Measurements from ENCODE around the gene NDUFA12.

NDUFA12 gene

DNA sequence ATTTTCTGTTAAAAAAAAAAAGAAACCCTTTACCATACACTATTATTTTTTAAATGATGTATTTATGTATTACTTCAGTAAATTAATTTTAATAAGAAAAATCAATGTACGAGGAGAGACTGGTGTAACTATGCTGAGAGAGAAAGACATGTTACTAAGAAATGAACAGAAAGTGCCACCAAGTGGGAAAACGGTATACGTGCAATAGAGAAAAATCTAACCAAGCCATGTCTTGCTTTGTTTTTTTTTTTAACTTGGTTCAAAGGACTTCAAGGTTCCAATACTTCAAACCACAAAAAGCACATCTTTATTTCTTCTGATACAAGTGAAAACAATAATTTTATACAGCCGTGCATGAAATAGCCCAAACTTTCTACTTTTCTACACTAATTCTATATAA lies 22.9 kb downstream of the NDUFA12 start:
- peak; percentile 32 for DNase-seq (ENCODE audit: low read depth)

DNA sequence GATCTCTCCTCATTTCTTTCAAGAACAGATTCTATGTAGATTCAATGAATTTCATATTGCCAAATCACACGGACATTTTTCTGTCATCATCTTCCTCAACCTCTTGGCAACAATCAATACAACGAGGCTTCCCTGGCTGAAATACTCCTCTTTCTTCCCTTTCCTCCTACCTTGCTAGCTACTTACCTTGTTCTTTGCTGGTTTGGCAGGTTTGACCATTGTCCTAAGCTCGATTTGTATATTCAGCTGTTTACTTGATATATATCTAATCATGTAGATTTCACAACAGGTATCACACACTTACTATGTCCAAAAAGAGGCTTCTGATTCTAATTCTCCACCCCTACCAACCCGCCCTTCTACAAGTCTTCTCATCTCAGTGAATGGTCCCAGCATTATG lies 23.6 kb downstream of the NDUFA12 start:
- DNase-seq (ENCODE audit: low read depth): no peak

DNA sequence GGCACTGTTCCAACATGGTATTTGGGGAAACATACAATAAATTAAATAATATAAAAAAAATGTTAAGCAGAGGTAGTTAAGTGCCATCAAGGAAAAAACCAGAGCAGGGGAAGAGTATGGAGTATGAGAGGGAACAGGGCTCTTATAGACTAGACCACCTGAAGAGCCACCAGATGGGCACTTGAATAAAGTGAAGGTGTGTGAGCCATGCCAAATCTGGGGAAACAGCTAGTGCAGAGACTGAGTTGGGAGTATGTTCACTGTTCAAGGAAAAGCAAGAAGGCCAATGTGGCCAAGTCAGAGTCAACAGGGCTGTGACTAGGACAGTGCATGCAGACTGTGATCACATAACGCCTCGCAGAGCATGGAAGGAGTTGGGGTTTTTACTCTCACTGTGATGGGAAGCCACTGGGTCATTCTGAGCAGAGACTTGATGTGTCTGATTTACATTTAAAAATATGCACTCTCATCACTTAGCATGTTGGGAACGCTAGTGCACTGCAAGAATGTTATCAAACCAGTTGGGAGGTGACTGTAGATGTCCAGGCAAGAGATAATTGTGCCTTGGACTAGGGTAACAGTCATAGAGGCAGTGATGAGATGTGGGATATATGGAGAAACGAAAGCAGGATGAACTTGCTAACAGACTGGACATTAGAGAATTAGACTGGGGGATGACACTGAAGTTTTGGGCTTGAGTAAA lies 25.6 kb downstream of the NDUFA12 start:
- no peak for DNase-seq (ENCODE audit: low read depth)

DNA sequence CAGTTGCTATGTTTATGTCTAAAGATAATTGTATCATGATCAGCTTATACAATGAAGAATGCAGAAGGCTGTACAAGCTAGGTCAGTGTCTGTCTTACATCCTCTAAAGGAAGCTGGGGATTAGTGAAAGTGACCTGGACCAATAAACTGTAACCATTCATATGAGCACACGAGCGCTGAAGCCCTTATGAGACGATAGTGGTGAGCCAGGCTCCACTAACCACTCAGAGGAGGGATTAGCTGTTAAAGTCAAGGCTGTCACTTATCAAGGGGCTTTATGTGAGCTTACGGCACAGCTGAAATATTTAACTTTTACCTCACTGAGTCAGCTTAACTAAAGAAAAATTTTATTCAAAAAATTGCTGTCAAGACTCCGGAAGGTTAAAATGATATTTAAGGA lies 30.3 kb downstream of the NDUFA12 start:
- DNase-seq (ENCODE audit: low read depth): peak; percentile 25

DNA sequence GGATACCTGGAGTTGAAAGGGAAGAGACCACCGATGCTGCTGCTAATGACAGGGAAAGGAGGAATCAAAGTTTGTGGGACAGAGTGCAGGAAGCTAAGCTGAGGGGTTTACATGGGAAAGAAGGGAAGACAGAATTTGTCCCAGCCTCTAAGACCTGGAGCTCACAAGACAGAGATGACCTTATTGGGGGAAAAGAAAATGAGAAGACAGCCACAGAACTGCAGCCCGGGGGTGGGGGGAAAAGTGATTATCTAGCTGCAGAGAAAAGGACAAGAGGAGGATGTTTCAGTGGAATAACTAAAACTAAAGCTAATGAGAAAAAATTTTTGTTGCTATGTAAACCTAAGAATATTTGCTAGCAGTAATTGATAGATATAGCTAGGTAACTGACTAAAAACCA lies 30.7 kb downstream of the NDUFA12 start:
- no peak for DNase-seq (ENCODE audit: low read depth)

DNA sequence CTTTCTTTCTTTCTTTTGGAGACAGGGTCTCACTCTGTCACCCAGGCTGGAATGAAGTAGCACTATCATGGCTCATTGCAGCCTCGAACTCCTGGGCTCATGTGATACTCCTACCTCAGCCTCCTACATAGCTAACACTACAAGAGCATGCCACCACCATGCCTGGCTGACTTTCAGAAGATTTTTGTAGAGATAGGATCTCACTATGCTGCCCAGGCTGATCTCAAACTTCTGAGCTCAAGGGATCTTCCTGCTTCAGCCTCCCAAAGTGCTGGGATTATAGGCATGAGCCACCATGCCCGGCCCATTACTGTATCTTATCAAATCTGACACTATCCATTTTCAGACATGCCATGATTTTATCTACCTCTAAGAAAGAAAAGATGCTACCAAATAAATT lies 31.6 kb downstream of the NDUFA12 start:
- DNase-seq (ENCODE audit: low read depth): no peak

DNA sequence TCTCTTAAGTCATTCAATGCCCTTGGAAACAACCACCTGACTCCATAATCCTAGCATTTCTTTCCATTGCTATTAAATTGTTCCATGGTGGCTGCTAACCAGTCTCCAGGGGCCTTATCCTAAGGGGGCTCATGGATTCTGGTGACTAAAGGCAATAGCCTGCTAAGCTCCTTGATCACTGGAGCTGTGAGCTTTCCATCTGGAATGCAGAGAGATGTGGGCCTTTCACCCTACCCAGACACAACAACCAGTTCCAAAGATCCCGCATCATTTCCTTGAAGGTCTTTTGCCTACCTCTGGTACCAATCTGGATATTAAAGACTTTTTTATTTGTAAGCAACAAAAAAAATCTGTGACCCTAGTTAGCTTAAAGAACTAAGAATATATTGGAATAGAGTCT lies 32.9 kb downstream of the NDUFA12 start:
- DNase-seq (ENCODE audit: low read depth): no peak

DNA sequence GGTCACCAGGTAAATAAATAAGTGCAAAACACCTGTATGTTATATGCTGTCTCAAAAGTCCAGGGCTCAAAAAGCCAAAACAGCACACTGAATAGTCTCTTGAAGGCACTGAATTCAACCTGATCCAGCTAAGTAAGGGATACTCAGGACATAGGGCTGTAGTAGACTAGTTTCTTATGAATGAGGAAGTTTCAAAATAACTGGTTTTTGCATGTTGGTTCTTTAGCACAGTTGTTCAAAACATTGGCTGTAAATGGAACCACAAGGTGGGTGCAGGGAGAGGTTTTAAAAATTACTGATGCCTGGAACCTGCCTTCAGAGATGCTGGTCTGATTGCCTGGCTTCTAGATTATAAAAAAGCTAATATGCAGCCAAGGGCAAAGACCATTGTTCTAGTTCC lies 34.1 kb downstream of the NDUFA12 start:
- no peak for DNase-seq (ENCODE audit: low read depth)

DNA sequence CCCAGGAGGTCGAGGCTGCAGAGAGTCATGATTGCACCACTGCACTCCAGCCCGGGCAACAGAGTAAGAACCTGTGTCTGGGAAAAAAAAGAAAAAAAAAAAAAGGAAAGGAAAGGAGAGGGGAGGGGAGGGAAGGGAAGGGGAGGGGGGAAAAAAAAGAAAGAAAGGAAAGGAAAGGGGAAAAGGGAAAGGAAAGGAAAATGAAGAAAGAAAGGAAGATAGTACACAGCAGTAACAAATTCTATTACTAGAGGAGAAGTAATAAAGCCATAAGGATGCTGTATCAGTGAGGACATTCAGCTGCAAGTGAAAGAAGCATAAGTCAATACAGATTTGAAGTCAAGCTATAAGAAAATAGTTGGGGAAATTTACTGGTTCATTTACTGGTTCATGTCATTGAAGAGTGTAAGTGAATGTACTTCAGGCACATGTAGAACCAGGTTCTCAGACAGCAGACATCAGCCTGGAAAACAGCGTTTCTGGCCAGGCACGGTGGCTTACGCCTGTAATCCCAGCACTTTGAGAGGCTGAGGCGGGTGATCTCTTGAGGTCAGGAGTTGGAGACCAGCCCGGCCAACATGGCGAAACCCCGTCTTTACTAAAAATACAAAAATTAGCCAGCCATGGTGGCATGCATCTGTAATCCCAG lies 37.4 kb downstream of the NDUFA12 start:
- no peak for DNase-seq (ENCODE audit: low read depth)

DNA sequence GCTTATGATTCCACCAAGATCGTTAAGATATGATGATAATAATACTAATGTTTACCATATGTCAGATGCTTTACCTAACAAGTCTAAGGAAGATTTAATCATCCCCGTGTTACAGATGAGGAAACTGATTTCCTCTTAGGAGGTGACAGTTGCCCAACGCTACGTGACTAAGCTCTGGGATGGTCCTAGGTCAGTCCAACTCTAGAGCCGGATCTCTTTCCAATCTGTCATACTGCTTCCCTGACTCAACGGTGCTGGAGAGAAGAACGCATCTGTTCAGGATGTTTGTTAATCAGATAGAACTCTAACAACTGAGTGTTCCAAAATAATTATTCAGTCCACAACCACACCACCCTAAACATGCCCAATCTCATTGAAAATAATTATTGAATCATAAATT lies 39.8 kb downstream of the NDUFA12 start:
- DNase-seq (ENCODE audit: low read depth): no peak

DNA sequence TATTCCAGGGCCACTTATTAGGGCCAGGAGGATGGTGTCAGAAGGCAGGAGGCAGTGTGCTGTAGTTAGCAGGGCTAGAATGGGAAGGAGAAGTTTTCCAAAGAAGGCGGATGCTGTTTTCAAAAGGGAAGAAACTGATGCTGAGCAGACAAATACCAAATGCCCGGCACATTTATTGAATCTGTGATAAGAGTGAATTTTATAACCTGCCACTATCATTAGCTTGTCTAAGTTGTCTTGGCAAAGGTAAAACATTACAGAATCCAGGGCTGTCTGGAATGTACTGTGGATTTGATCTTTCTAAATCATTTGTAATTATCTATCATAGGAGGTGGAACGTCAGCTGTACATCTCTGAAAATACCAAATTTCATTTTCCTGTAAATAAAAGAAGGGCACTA lies 40.8 kb downstream of the NDUFA12 start:
- no peak for DNase-seq (ENCODE audit: low read depth)

DNA sequence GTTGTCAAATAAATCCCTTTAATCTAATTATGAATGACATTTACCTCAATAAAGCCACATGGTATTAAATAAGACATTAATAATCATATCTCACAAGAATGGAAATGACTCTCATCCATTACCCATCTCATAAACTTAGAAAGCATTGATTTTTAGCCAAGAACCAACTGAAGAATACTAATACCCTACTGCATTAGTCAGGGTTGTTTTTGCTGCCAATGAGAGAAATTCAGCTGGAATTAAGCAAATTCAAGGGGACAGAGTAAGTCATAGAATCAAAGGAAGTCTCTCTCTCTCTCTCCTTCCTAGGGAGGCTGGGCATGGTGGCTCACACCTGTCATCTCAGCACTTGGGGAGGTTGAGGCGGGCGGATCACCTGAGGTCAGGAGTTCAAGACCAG lies 41.6 kb downstream of the NDUFA12 start:
- no peak for DNase-seq (ENCODE audit: low read depth)

DNA sequence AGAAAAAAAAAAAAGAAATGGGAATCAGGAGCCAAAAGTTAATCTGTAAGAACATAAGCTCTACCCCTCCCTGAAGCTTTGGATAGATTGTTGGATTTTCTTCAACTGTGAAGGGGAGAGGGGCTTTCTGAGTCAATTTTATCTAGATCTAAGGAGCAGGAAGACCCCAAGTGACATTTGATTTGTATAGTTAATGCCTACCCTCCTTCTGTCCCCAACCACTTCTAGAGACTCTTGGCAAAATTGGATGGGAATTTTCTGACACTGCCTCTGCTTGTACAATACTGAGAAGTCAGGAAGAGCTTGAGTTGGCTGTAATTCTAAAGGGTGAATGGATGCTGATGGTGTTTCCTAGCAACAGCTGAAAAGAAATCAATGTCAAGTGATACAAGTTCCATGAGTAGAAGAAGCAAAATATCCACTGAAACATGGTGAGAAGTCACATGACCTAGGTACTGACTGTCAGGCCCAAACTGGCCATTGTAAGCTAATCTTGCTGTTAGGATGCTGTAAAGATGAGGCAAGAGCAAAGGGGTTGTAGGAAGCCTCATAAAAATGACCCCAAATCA lies 42.2 kb downstream of the NDUFA12 start:
- no peak for DNase-seq (ENCODE audit: low read depth)

DNA sequence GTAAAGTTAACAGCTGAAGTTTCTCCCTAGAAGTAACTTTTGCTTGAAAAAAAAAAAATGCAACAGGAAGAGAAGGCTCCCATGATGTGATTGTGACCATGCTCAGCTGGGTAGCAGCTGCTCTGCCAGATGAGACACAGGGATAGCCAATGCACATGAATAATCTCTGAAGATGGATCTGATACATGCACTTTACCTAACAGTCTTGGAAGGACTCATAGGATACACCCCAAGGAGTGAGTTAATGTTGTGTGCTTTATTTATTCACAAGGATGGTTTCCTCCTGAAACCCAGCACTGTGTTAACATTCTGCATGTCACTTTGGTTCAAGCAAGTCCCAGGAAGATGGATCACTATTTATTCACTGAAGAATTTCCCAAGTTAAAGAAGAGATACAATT lies 46.5 kb downstream of the NDUFA12 start:
- no peak for DNase-seq (ENCODE audit: low read depth)

DNA sequence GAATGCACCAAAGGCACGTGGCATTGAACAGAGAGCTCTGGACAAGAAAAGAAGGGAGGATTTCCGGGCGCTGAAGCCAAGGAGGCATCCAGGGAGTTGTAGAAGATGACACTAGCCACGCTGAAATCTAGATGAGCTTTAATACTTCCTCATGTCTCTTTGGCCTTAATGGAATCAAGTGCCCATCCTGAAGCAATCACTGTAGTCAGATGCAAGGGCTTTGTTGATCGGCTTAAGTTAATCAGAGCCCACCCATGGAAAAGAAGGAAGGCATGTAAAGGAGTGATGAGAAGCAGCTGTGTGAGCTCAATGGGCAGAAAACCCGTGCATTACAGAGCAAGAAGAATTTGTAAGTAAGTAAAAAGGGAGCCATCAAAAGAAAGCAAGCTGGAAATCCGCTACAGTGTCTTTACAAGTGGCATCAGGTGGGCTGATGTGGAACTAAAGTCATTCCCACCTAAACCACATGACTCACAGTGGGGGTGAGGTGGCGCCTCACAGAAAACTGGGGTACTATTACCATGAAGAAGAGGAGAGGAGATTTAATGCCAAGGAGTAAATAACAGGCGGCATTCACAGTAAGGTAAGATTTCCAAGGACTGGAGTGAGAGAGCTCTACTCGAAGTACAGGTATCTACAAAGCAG lies 48.4 kb downstream of the NDUFA12 start:
- DNase-seq (ENCODE audit: low read depth): no peak

DNA sequence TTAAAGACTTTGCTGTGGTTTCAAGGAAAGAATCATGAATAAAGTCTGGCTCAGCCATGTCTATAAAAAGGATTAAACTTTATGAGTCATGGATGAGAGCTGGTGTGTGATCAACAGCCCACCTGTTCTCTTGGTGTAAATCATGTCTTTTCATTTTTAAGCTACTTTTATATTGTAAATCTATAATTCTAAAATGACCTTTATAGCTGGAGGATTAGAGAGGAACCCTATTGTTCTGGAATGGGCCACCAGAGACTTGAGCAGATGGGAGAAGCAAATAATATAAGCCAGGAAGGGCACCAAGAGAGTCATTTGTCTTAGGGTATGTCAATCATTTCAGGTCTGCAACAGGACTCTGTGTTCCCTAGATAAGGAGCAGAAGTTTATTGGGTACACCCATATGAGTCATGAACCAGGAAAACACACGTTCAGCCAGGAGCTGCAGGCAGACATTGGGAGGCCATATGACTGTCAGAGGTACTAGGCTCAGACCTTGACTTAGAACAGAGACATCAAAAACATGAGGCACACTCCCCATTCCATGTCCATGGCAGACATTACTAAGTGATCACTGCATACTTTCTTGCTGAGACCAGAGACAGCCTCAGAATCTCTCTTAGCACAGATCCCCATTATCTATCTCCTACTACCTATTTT lies 49.3 kb downstream of the NDUFA12 start:
- DNase-seq (ENCODE audit: low read depth): peak; percentile 59

DNA sequence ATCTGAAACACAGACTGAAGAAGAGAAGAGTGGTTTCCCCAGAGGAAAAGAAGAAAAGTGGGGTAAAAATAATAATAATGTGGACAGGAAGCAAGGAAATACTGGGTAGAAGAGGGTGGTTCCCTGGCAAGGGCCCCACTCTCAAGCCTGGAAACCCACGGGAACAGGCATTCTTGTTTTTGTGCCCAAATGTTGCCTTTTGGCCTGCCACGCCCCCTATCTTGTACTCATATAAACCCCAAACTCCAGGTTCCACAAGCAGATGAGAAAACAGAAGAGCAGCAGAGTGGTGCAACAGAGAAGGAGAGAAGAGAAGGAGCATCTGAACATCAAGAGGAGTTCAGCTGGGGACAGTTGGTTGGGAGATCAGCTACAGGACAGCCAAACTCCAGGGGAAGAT lies 51.2 kb downstream of the NDUFA12 start:
- DNase-seq (ENCODE audit: low read depth): no peak

DNA sequence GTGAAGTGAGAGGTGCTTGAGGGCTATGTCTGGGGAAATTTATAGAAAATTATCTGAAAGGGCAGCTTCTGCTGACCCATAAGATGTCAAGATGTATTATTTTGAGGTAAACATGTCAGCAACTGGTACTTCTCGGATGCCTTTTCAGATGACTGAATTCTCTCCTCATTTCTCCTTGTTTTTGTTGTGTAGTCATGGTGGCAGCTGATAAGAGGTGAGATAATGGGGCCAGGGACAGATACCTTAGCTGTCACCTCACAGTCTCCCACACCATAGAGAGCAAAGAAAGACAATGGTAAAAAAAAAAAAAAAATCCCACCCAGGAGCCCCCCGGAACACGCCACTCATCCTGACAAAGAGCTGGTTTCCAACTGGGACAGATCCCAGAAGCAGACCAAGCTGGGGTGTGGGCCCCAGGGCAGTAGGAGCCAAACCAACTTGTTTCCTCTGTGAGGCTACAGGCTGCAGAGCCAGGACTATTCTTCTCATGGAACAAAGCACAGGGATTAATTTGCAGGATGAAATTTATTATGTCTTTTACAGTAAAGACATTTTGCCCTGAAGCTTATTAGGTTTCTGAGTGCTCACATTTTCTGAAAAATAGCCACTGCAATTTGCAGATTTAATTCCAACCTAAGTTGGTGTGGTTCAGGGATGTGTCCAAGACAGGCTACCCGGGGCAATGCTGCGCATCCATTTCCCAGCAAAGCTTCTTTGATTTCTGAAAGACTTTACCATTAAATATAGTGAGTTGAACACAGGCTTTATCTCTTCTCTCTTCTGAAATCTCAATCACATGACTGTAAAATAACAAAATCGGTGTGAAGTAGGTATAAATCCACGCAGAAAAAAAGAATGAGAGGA lies 52.2 kb downstream of the NDUFA12 start:
- DNase-seq (ENCODE audit: low read depth): no peak

DNA sequence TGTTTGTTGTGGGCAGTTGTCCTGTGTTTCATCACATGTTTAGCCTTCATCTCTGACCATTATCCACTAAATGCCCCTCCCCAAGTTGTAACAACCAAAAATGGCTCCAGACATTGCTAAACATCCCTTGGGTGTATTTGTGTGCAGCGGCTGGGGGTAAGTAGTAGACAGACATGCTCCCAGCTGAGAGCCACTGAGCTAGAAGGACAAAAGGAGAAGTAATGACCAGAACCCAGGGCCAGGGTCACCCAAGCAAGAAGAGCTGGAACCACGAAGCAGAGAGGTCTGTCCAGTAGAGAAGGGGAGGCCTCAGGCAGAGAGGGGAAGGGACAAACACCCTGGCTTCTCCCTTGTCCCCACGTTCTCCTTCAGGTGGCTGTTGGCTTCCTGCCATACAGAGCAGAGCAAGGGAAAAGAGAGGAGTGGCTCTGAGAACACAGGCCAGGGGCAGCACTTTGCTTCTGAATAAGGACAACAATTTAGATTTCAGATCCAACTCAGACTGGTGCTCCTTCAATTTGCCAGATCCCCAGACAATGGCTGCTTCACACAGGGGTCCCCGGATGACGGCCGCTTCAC lies 55.2 kb downstream of the NDUFA12 start:
- DNase-seq (ENCODE audit: low read depth): no peak

DNA sequence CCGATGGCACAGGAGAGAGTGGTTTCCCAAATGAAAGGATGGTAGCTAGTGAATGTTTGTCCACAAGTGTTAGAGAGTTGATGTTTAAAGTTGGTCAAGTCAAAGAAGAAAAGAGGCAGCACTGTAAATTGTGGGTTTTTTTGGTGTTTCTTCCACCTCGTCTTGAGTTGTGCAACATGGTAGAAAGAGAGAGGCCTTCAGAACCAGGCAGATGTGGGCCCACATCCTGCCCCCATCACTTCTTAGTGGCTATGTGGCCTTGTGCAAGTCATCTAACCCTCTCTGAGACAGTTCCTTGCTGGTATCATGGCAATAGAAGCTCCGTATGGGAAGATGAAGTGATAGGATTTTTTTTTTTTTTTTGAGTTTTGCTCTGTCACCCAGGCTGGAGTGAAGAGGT lies 60.8 kb downstream of the NDUFA12 start:
- DNase-seq (ENCODE audit: low read depth): no peak

DNA sequence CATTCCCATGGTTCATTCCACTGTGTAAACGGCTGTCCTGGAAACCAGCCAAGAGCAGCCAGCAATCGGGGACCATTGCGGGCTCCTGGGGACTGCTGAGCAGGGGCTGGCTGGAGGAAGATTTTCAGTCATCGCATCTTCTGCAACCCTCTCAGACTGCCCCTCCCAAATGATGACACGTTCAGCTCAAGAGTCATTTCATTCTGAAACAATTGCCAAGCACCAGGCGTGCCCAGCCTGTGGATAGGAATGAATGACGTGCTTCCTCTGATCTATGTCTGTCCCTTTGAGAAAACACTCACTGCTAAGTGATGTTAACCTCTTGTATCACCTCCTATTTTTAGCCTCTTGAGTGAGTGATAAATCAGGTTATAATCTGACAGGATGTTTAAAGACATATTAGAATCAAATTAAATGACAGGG lies 62.0 kb downstream of the NDUFA12 start:
- DNase-seq (ENCODE audit: low read depth): peak; percentile 83
